H9 (cell line): Measurements from ENCODE around the gene RBMY1D. TPM values are rescaled to one million over a fixed set of nuclear protein-coding genes. Genes with fewer than 3 reads are reported as not detected.

ENCODE experiments used
- DNase-seq: peaks from one replicate; pipeline ENCODE4 v3.0.0-alpha.2; 2017
- H2AFZ ChIP-seq: one replicate; pipeline ENCODE4 v1.6.1; 2013; ENCODE audit warnings: mild to moderate bottlenecking, low read length, control low read depth, moderate library complexity
- H2AK5ac ChIP-seq: 2 replicates; pipeline ENCODE4 v1.6.1; 2013; ENCODE audit warnings: low read length, control low read depth, mixed read lengths; ENCODE audit not compliant: insufficient read length
- H2BK120ac ChIP-seq: one replicate; pipeline ENCODE4 v1.6.1; 2013; ENCODE audit warnings: low read depth, mild to moderate bottlenecking, low read length, control low read depth, inconsistent platforms; ENCODE audit not compliant: poor library complexity, severe bottlenecking
- H2BK12ac ChIP-seq: 2 replicates; pipeline ENCODE4 v1.6.1; 2013; ENCODE audit warnings: low read length, control low read depth, mixed read lengths, low read depth; ENCODE audit not compliant: insufficient read length
- H2BK15ac ChIP-seq: 2 replicates; pipeline ENCODE4 v1.6.1; 2013; ENCODE audit warnings: low read depth, low read length, control low read depth
- H2BK20ac ChIP-seq: one replicate; pipeline ENCODE4 v1.6.1; 2013; ENCODE audit warnings: low read depth, mild to moderate bottlenecking, low read length, control low read depth, inconsistent platforms; ENCODE audit not compliant: poor library complexity, severe bottlenecking
- H2BK5ac ChIP-seq: 2 replicates; pipeline ENCODE4 v1.6.1; 2013; ENCODE audit warnings: low read length, control low read depth, mixed read lengths; ENCODE audit not compliant: insufficient read length
- H3K14ac ChIP-seq: 2 replicates; pipeline ENCODE4 v1.6.1; 2013; ENCODE audit warnings: low read length, control low read depth; ENCODE audit not compliant: insufficient read depth
- H3K18ac ChIP-seq: 2 replicates; pipeline ENCODE4 v1.6.1; 2013; ENCODE audit warnings: low read depth, mild to moderate bottlenecking, mixed read lengths, low read length, control low read depth; ENCODE audit not compliant: insufficient read length
- H3K23ac ChIP-seq: 2 replicates; pipeline ENCODE4 v1.6.1; 2013; ENCODE audit warnings: low read length, control low read depth, mixed read lengths, low read depth; ENCODE audit not compliant: insufficient read length
- H3K23me2 ChIP-seq: 2 replicates; pipeline ENCODE4 v1.6.1; 2013; ENCODE audit warnings: low read depth, mild to moderate bottlenecking, mixed read lengths, low read length, control low read depth; ENCODE audit not compliant: insufficient read length, poor library complexity, severe bottlenecking
- H3K27ac ChIP-seq: 2 replicates; pipeline ENCODE4 v1.5.1; 2013; ENCODE audit warnings: low read length, control low read depth, mixed read lengths, low read depth; ENCODE audit not compliant: insufficient read length
- H3K27me3 ChIP-seq: 2 replicates; pipeline ENCODE4 v1.6.1; 2013; ENCODE audit warnings: low read length, control low read depth, inconsistent platforms; ENCODE audit not compliant: insufficient read depth
- H3K4ac ChIP-seq: 2 replicates; pipeline ENCODE4 v1.6.1; 2013; ENCODE audit warnings: low read depth, mild to moderate bottlenecking, control low read depth, inconsistent platforms, low read length, moderate library complexity
- H3K4me1 ChIP-seq: 2 replicates; pipeline ENCODE4 v1.6.1; 2013; ENCODE audit warnings: low read length, control low read depth, inconsistent platforms; ENCODE audit not compliant: insufficient read depth
- H3K4me2 ChIP-seq: 2 replicates; pipeline ENCODE4 v1.6.1; 2013; ENCODE audit warnings: low read length, control low read depth, mixed read lengths; ENCODE audit not compliant: insufficient read length, insufficient read depth
- H3K56ac ChIP-seq: 2 replicates; pipeline ENCODE4 v1.6.1; 2013; ENCODE audit warnings: low read depth, mild to moderate bottlenecking, mixed read lengths, low read length, control low read depth; ENCODE audit not compliant: insufficient read length
- H3K79me1 ChIP-seq: 2 replicates; pipeline ENCODE4 v1.6.1; 2013; ENCODE audit warnings: low read depth, mild to moderate bottlenecking, moderate library complexity, low read length, control low read depth, inconsistent platforms; ENCODE audit not compliant: insufficient read depth, poor library complexity, severe bottlenecking
- H3K79me2 ChIP-seq: 2 replicates; pipeline ENCODE4 v1.6.1; 2013; ENCODE audit warnings: low read length, control low read depth, inconsistent platforms; ENCODE audit not compliant: insufficient read depth
- H3K9ac ChIP-seq: 2 replicates; pipeline ENCODE4 v1.6.1; 2013; ENCODE audit warnings: low read length, control low read depth, mixed read lengths; ENCODE audit not compliant: insufficient read length; ENCODE audit errors: extremely low read depth
- H3K9me3 ChIP-seq: one replicate; pipeline ENCODE4 v1.6.1; 2013; ENCODE audit warnings: low read depth, low read length, inconsistent platforms; ENCODE audit not compliant: control insufficient read depth
- H3T11ph ChIP-seq: one replicate; pipeline ENCODE4 v1.6.1; 2013; ENCODE audit warnings: mild to moderate bottlenecking, low read length, control low read depth, inconsistent platforms
- H4K20me1 ChIP-seq: one replicate; pipeline ENCODE4 v1.6.1; 2013; ENCODE audit not compliant: control insufficient read depth, insufficient read length, insufficient read depth
- H4K5ac ChIP-seq: 2 replicates; pipeline ENCODE4 v1.6.1; 2013; ENCODE audit warnings: low read depth, mild to moderate bottlenecking, mixed read lengths, low read length, control low read depth; ENCODE audit not compliant: insufficient read length
- H4K8ac ChIP-seq: replicated peaks from 2 replicates; pipeline ENCODE4 v1.6.1; 2013; ENCODE audit warnings: low read length, control low read depth, mixed read lengths, low read depth; ENCODE audit not compliant: insufficient read length
- H4K91ac ChIP-seq: 2 replicates; pipeline ENCODE4 v1.6.1; 2013; ENCODE audit warnings: low read depth, mild to moderate bottlenecking, moderate library complexity, mixed read lengths, low read length, control low read depth; ENCODE audit not compliant: insufficient read length
- H3K27ac Mint-ChIP-seq, 3 experiments: 2 replicates in 2 of 3; 3 replicates in 1 of 3; pipeline ENCODE4 v1.8.0; 2020 to 2021; ENCODE audit warnings: mixed read lengths in 3 of 3, mild to moderate bottlenecking in 1 of 3, moderate library complexity in 1 of 3
- H3K27me3 Mint-ChIP-seq: 2 replicates; pipeline ENCODE4 v1.8.0; 2021; ENCODE audit warnings: low read depth, mild to moderate bottlenecking, moderate library complexity, mixed read lengths
- H3K36me3 Mint-ChIP-seq, 3 experiments: 2 replicates in 2 of 3; 3 replicates in 1 of 3; pipeline ENCODE4 v1.8.0; 2020 to 2021; ENCODE audit warnings: low read depth in 3 of 3, mixed read lengths in 3 of 3; ENCODE audit not compliant: insufficient read depth in 1 of 3
- H3K4me1 Mint-ChIP-seq, 2 experiments: 2 replicates each; pipeline ENCODE4 v1.8.0; 2020; ENCODE audit warnings: mixed read lengths in 2 of 2
- H3K4me3 Mint-ChIP-seq, 2 experiments: 2 replicates in 1 of 2; 3 replicates in 1 of 2; pipeline ENCODE4 v1.8.0; 2020 to 2021; ENCODE audit warnings: mild to moderate bottlenecking in 2 of 2, mixed read lengths in 2 of 2, moderate library complexity in 1 of 2
- H3K9me3 Mint-ChIP-seq, 2 experiments: 2 replicates in 1 of 2; 3 replicates in 1 of 2; pipeline ENCODE4 v1.8.0; 2020; ENCODE audit warnings: mild to moderate bottlenecking in 2 of 2, mixed read lengths in 2 of 2, moderate library complexity in 1 of 2
- CTCF ChIP-seq: fragments of 200-600 bp; sonication (generic); conservative IDR thresholded peaks from 3 replicates; pipeline ENCODE4 v1.8.0; 2021; ENCODE audit warnings: antibody characterized with exemption, mild to moderate bottlenecking
- WGBS: extraction: QIAGEN DNeasy Blood & Tissue Kit; methylation state at CpG from one replicate; pipeline ENCODE4 v1.1.7; 2013; ENCODE audit warnings: missing lambda C conversion rate, low lambda C conversion rate, mixed read lengths; ENCODE audit not compliant: insufficient read length; ENCODE audit errors: extremely low coverage; 5-methylcytosine and 5-hydroxymethylcytosine counted together
- total RNA-seq: library from RNA; stranded (reverse); gene quantifications from 2 replicates; pipeline ENCODE4 v1.2.1, GENCODE V29; 2021

RBMY1D gene
- total RNA-seq, 1 experiment from 2014 or later, result not detected

GRCh38 chrY:21845481-21845880, 48.8 kb downstream of the RBMY1D start:
- DNase-seq, result no peak
- no CpG with 5 or more reads among the region's 3 CpGs for WGBS

More at GRCh38 chrY:21845481-21845880, 48.8 kb downstream of the RBMY1D start:
- no peak overlapping the region for H2BK15ac ChIP-seq
- no peak overlapping the region for H3K9ac ChIP-seq
- H3K4ac ChIP-seq, result no peak overlapping the region
- H3K27ac ChIP-seq, result no peak overlapping the region
- no peaks in the 10 kb centered on the region for H3K9me3 ChIP-seq
- no peaks in the 10 kb centered on the region for H3K23me2 ChIP-seq
- no peak overlapping the region for H3K18ac ChIP-seq
- no peak overlapping the region for H2BK120ac ChIP-seq
- Mint-ChIP-seq H3K4me3 (no peak overlapping the region), H3K4me1 (no peaks in the 10 kb centered on the region), H3K27ac (no peak overlapping the region), H3K27me3 (no peaks in the 10 kb centered on the region), H3K36me3 (no peaks in the 10 kb centered on the region), H3K9me3 (no peaks in the 10 kb centered on the region)
- H4K20me1 ChIP-seq, result no peaks in the 10 kb centered on the region
- no peak overlapping the region for H3K56ac ChIP-seq
- H3K27me3 ChIP-seq, result no peaks in the 10 kb centered on the region
- H3K23ac ChIP-seq, result no peak overlapping the region
- H2AK5ac ChIP-seq, result no peak overlapping the region
- no peak overlapping the region for H3T11ph ChIP-seq
- no peaks in the 10 kb centered on the region for H3K79me1 ChIP-seq
- no peaks in the 10 kb centered on the region for H3K79me2 ChIP-seq
- no peak overlapping the region for H3K4me2 ChIP-seq
- no peak overlapping the region for H4K8ac ChIP-seq
- no peak overlapping the region for H4K5ac ChIP-seq
- H3K14ac ChIP-seq, result no peak overlapping the region
- TF ChIP-seq CTCF, result no peak
- no peak overlapping the region for H2BK12ac ChIP-seq
- no peak overlapping the region for H2BK20ac ChIP-seq
- no peak overlapping the region for H2AFZ ChIP-seq
- no peaks in the 10 kb centered on the region for H3K4me1 ChIP-seq
- no peak overlapping the region for H4K91ac ChIP-seq
- H2BK5ac ChIP-seq, result no peak overlapping the region
